Measurements from ENCODE around the gene HPS3.

The HPS3 gene

DNA sequence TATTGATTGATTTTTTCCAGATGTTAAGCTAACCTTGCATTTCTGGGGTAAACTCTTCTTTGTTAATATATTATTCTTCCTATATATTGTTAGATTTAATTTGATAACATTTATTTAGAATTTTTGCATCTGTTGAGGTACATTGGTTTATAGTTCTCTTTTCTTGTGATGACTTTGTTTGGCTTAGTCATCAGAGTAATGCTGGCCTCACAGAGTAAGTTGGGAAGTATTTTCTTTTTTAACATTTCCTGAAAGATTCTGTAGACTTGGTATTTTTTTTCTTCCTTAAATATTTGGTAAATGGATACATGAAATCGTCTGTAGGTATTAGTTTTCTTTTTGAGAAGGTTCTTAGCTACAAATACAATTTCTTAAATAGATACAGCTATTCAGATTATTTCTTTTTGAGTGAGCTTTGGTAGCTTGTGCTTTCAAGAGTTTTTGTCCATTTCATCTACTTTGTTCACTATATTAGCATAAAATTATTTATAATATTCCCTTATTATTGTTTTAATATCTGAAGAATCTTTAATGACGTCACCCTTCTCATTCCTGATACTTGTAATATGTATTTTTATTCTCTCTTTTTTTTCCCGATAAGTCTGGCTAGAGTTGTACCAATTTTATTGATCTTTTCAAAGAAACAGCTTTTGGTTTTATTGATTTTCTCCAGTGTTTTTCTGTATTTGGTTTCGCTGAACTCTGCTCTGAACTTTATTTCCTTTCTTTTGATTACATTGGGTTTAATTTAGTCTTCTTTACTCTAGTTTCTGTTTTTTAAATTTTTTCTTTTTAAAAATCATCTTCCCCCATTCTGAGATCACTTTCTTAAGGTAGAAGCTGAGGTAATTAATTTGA lies 6.5 kb upstream of the HPS3 start:
- no peak for DNase-seq

DNA sequence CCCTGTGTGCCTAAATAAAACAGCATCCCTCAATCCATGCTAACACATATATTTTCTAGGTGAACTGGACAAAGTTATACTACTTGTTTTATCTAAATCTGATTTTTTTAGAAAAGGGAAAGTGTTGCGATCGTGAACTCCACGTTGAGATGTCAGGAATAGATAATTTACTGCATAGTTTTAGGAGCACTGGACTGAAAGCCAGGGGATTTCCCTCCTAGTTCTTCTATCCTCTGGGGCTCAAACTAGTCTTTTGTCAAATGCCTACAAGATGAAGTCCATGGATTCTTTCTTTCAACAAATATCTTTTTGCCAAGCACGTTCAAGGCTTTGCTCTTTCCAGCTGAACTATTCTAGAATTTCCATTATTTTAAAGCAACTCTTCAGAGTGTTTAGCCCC lies 617 bp upstream of the HPS3 start:
- no peak for DNase-seq

DNA sequence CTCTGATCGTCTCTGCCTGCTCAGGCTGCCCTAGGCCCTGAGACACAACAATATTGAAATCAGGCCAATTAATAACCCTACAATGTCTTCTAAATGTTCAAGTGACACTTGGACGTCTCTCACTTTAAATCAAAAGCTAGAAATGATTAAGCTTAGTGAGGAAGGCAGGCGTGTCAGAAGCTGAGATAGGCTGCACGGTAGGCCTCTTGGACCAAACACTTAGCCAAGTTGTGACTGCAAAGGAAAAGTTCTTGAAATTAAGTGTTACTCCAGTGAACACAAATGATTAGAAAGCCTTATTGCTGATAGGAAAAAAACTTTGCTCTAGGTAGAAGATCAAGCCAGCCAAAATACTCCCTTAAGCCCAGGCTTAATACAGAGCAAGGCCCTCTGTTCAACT lies 2.2 kb downstream of the HPS3 start:
- no peak for DNase-seq

DNA sequence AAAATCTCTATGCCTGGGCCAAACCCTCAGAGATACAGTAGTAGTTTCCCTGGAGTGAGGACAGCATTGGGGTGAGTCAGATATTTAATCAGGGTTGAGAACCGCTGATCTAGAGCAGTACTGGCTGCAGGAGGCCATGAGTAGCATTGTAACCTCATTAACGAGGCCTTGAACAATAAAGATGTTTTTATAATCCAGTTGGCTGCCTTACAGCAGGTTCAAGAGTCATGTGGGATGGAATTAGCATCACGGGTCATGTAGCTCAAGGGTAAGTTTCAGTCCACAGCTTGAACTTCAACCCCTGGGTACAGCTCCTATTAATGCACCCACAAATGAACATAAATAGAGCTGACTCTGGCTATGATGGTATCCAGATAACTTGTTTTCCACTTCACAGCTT lies 5.1 kb downstream of the HPS3 start:
- DNase-seq = no peak

DNA sequence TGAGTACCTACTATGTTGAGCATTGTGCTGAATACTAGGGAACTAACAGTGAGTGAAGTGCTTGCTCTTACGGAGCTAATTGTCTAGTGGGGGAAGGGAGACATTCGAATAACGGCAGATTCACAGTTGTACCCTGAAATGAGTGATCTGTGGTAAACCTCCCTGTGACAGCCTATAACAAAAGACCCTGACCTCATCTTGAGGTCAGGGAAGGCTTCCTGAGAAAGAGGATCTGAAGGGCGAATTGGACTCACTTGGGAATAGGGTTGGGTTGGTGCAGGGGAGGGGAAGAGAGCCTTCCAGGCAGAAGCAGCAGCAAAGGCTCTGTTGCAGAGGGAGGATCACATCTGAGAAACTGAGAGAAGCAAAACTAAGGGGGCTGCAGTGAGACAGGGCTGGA lies 13.2 kb downstream of the HPS3 start:
- no peak for DNase-seq

DNA sequence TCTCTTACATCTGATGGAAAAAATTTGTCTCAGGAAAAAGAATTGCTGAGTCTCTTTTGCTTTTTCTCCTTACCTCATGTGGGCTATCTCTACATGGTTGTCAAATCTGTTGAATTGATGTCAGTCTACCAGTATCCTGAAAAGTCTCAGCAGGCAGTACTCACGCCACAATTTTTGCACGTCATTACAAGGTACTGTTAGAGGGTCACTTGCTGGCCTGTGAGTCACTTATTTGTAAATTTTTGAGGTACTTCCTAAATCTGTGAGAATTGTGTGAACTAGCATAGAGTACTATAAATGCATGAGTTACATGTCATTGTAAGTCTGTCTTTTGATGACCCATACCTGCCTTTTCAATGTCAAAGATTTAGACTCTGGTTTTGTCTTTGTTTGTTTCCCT lies 15.9 kb downstream of the HPS3 start:
- DNase-seq = no peak

DNA sequence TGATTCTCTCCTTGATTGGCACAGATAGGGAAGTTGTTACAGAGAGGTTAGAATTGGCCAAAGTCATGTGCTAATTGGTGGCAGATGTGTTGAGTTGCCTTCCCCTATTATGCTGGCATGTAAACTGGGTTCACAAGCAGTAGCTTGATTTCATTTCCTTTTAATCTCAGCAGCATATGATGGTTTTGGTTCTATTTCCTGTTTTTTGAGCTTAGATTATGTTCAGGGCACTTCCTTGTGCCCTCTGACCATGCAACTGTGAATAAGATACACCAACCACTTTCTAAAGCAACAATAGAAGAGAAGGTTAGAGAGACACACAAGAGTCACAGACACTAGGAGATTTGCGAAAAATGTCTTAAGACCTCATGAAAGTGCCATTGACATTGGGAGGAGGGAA lies 16.5 kb downstream of the HPS3 start:
- DNase-seq = no peak

DNA sequence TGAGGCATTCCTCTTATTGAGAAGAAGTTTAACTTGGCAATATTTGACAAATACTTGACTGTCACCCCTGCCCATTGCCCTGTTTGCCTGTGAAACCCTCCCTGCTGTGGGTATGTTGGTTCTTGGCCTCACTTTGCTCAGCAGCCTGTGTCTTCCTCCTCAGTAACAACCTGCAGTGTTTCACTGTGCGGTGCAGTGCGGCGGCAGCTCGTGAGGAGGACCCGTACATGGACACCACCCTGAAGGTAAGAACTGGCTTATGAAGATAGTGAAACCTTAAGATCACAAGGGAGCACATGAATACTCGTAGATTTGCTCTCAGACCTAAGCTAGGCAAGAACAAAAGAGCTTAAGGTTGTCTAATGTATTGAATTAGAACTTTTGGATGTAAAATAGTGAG lies 21.0 kb downstream of the HPS3 start:
- DNase-seq = no peak

DNA sequence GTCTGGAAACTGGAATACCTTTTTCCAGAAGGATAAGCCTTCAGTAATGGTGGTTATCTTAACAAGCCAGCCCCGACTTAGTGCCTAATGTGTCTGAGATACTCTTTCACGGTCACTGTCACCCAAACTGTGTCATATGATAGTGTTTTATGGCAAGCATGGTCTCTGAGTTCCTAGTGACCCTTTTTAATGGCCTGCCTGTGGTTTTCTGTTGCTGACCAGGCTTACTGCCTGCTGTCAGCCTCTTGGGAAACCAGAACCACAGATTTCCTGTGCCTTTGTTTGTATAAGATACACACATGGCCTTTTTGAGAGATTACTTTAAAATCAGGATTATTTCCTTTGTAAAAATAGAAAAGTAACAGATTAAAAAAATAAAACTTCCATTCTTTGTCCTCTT lies 22.4 kb downstream of the HPS3 start:
- no peak for DNase-seq

DNA sequence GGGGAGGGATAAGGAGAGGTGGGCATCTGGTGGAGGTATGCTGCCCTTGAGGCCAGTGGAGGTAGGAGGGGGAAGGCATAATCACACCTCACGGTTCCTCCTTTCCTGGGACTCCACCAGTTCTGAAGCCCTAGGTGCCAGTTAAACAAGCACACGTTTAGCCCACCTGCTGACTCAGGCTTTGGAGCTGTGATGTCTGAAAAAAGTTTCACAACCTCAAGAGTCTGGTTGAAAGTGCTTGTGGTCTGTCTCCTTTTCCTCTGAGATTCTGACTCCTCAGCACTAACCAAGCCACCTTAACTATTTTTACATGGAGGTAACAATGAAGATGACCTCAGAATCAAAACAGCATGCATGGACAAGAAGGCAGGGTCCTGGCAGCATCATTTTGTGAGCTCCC lies 23.0 kb downstream of the HPS3 start:
- no peak for DNase-seq

DNA sequence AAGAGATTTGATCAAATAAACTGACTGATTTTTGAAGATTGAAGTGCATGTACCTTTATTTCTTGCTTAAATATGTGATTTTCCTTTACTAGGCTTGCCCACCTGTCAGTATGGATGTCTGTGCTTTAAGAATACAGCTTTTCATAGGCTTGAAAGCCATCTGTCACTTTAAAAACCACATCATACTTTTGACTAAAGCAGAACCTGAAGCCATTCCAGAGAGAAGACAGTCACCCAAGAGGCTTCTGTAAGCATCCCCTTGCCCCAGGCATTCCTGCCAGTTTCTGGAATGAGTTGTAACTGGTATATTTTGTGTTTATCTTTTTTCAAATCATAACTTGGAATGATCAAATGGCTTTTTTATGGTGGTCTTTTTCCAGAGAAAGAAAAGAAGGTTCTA lies 24.0 kb downstream of the HPS3 start:
- no peak for DNase-seq

DNA sequence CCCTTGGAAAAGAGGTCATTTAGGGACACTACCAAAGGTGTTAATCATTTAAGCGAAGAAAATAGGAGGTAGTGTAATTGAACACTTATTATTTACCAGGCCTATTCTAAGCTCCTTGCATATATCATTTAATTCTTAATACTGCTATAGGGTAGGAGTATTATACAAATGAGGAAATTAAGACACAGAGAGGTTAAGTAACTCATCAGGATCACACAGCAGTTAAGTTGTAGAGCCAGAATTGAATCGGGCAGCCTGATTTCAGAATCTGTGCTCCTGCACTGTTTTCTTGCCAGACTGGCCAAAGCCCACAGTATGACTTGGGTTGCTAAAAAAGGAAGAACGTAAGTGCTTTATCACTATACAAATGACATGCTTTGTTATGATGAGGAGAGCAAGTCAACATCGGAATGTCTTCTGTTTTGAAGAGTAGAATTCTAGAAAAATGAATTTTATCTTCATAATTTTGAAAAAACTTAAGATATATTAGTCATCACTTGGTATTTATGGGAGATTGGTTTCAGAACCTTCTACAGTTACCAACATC lies 31.4 kb downstream of the HPS3 start:
- DNase-seq = no peak

DNA sequence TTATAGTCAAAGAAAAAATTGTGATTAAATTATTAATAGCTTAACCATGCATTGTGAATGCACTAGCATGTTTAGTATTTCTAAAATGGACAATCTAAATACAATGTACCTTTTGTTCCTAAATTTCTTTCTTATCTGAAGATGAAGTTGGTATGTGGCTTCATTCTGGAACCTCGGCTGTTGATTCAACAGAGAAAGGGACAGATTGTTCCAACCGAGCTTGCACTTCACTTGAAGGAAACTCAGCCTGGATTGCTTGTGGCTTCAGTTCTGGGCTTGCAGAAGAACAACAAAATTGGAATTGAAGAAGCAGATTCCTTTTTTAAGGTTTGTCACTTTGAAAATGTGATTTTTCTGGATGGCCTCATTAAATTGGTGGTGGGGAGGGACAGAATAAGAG lies 32.6 kb downstream of the HPS3 start:
- no peak for DNase-seq

DNA sequence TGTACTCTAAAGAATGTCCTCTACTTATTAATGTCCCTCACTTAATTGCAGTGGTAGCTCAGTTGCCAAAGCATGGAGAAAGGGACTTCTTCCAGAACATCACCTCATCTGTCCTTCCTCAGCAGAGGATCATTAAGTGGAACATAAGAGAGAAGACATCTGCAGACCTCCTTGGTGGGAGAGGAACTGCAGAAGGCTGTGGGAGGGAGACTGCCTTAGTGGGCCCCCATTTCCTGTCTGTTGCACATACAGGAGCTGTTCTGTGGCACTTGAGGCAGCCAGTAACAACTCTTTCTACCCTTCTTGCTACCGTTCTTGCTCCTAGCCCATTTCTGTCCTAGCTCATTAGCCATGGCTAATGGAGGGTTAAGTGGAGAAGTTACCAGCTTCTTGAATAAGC lies 33.6 kb downstream of the HPS3 start:
- no peak for DNase-seq

DNA sequence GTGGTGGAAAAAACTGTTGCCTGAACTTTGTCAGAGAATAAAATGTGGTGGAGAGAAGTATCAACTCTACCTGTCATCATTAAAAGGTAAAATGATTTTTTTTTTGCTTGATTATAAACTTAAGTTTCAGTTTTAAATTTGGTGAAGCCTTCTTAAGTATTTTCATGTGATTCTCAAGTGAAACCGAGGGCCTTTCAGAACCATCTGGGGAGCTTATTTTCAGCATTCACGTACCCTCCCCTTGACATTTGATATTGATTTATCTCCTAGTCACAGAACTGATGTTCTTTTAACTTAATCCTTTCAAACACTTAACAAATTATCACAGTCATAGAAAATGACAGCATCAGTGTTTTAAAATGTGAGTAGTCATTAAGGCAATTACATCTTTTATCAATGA lies 38.5 kb downstream of the HPS3 start:
- no peak for DNase-seq

DNA sequence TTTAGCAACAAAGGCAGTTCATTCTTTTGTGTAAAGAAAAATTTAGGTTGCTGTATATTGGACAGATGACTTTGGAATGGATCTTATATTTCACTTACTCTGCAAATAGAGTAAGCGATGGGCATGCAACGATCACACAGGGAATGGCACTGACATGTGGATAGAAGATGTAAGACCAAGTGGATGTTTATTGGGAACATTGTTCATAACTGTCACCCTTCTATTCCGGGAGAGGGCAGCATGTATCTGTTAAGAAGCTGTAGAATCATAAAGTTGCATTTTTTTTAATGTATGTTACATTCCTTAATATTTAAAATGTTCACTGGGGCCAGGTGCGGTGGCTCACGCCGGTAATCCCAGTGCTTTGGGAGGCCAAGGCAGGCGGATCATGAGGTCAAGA lies 41.2 kb downstream of the HPS3 start:
- DNase-seq = no peak

DNA sequence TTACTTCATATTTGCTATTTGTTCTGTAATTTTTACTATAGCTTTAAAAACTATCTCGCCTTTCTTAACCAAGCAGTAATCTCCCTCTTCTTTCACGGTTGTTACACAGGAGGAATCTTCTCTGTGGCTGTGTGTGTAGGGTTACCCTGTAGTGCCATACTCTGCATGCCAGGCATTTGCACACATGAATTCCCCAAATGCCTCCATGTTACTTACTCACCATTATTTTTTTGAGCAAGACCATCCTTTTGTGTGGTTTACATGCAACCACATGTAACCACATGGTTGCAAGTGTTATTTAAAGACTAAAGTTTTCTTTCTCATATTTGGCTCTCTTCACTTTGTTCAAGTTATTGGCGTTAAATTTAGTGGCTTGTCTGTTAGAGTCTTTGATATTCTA lies 45.5 kb downstream of the HPS3 start:
- no peak for DNase-seq

DNA sequence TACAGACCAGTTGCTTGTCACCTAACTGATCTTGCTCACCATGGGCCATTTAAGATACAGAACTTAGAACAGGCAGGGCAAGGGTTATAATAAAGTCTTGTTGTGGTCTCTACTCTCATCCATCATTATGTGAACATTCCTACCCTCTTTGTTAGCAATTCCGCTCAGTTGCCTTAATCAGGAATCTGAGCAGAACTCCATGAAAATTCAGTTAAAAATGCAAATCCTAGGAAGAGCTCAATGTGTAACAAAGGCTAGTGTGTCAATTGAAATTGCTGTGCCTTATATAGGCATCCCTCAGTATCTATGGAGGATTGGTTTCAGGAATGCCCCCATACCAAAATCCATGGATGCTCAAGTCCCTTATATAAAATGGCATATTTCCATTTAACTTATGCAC lies 47.7 kb downstream of the HPS3 start:
- no peak for DNase-seq

DNA sequence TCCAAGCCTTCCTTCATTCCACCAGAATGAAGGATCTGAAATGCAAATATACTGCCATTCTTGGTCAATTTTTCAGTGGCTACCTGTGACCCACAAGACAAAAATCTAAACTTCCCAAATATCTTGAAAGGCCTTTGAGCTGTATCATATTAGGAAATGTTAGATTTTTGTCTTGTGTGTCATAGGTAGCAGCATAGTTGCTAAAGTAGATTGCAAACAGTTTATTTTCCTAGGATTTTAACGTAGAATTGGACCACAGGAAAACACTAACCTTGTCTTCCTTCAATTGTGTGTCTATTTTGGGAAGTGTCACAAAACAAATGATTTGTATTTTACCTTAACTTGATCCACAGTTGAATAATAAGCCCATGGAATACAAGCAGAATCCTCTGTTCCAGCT lies 49.8 kb downstream of the HPS3 start:
- no peak for DNase-seq

DNA sequence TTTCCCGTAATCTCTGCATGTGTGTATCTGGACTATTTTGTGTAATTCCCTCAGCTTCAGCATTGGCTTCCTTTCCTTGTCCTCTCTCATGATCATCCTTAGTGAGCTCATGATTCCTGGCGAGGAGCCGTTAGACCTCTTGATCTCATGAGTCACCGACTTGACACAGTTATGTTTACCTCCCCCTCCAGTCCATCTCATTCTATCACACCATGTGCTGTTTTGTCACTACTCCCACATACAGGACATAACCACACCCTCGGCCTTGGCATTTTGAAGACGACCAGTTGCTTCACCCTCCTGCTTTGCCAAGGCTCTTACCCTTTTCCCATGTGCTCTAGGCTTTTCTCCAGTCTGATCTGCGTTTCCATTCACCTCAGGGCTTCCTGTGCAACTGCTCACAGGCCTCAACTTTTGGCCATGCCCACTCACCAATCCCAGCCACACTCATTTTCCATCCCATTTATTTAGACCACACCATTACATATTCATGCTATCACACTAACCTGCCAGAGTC lies 50.7 kb downstream of the HPS3 start:
- no peak for DNase-seq

DNA sequence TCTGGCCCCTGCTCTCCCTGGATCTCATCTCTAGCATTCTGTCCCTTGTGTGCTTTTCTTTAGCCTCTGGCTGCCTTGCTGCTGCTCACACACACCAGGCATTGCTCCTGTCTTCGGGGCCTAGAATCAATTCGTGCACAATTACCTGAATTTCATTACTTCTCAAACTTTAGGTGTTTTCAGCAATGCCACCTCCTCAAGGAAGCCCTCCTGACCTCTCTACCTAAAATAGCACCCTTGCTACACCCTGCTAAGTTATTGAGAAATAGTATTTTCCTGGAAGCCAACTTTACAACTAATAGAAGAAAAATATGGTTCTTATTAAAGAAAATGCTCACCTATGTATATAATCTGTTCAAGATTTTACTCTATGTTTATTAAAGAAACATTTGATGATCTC lies 51.7 kb downstream of the HPS3 start:
- DNase-seq = no peak

DNA sequence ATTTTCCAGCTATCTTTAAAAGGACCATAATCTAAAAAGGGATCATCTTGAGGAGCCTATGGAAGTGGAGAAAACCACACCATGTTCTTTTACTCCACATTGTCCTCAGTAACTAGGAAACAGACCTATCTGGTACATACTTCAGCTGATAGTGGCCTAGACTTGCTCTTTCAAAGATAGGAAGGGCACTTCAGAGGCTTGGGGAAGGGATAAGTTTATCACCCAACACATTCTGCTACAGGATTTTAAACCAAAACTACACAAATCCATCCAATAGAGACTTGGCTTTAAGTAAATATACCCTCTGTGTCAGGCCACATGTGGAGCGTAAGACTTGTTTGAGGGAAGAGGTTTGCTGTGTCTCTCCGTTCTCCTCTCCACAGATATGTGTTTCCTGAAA lies 56.8 kb downstream of the HPS3 start:
- no peak for DNase-seq

DNA sequence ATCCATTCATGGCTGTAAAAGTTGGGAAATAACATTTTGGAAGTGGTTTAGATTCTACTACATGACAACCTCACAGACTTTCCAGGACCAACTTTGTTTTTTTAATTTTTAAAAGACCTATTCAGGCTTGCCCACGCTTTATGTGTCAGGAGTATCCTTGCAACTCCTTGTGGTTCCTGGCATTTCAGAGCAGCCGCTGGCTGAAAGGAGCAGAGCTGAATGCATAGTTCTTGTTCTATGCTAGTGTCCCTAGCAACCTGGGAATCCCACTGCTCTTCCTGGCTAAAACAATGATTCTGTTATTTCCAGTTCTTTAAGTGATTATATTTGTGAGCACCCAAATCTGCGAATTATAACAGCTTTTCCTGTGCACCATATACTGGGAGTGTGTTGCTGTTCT lies 57.3 kb downstream of the HPS3 start:
- no peak for DNase-seq

DNA sequence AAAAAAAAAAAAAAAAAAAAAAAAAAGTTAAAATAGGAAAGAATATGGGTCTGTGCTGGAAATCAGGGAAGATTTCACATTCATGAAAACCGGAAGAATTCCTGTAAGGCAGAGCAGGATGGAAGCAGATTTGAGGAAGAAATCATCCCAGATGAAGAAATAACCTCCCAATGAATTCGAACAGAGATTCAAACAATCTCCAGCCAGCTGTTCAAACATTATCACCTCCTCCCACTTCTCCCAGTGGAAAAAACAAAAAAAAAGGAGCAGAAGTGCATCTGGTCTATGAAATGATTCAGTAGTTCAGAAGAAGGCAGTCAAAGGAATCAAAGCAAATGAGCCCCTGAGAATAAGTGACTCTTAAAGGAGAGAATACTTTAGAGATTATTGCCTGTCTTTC lies 59.1 kb downstream of the HPS3 start:
- no peak for DNase-seq

DNA sequence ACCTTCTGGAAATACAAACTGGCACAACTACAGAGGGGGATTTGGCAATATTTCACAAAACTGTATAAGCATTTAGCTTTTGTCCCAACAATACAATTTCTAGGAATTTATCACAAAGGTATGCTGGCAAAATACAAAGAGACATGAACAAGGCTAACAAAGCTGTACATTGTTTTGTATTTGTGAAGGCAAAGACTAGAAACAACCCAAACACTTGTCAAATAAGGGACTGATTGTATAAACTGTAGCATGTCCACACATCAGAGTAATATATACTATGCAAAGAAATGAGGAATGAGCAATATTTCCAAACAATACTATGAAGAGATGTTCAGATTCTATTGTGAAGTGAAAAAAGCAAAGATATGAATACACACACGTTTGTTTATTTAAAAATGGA lies 65.8 kb downstream of the HPS3 start:
- DNase-seq = no peak

Measured in stimulated activated CD4-positive, alpha-beta T cell treated with anti-CD3 and anti-CD28 coated beads, Interleukin-4, amount 100 ng/mL, for 24 hours (primary cell).